Esophagus squamous epithelium (tissue), 5 donors: ENCODE measurements around the gene SFMBT1. TPM values are rescaled to one million over a fixed set of nuclear protein-coding genes. Genes with fewer than 3 reads are reported as not detected.

ENCODE experiments used
- DNase-seq: peaks from one replicate; lab custom pipeline; 2025; lab: John Stamatoyannopoulos, UW
- H3K27ac ChIP-seq, 4 donors: fragments of 200-600 bp; sonication (generic); one replicate each; pipeline ENCODE4 v1.5.1; 2016 to 2019; ENCODE audit warnings: mild to moderate bottlenecking in 1 of 4
- H3K27me3 ChIP-seq, 4 donors: fragments of 200-600 bp; sonication (generic); 1 replicate in 3 of 4; 2 replicates in 1 of 4; pipeline versions ENCODE4 v1.5.1 to v1.6.0; 2017 to 2021; ENCODE audit warnings: antibody characterized with exemption in 1 of 4
- H3K36me3 ChIP-seq, 3 donors: fragments of 200-600 bp; sonication (generic); one replicate each; pipeline ENCODE4 v1.5.1; 2016 to 2019
- H3K4me1 ChIP-seq, 3 donors: fragments of 200-600 bp; sonication (generic); one replicate each; pipeline ENCODE4 v1.5.1; 2017 to 2019
- H3K4me3 ChIP-seq, 4 donors: fragments of 200-600 bp; sonication (generic); 1 replicate in 3 of 4; 2 replicates in 1 of 4; pipeline ENCODE4 v1.5.1; 2016 to 2019; ENCODE audit warnings: mild to moderate bottlenecking in 2 of 4, moderate library complexity in 1 of 4
- H3K9me3 ChIP-seq, 3 donors: fragments of 200-600 bp; sonication (generic); one replicate each; pipeline ENCODE4 v1.5.1; 2016 to 2019
- CTCF ChIP-seq, 6 experiments: fragments of 450-650 bp in 4 of 6; fragments of 200-600 bp in 2 of 6; sonication (generic) in 2 of 6; IDR thresholded peaks; one replicate each; pipeline ENCODE4 v1.5.1; 2016 to 2019; ENCODE audit warnings: antibody characterized with exemption in 6 of 6, mild to moderate bottlenecking in 4 of 6, moderate library complexity in 4 of 6
- POLR2A ChIP-seq, 4 donors: fragments of 450-650 bp; IDR thresholded peaks; one replicate each; pipeline ENCODE4 v1.6.1; 2017; ENCODE audit warnings: antibody characterized with exemption in 4 of 4, mild to moderate bottlenecking in 4 of 4, moderate library complexity in 3 of 4
- WGBS, 2 donors: methylation state at CpG; one replicate each; pipeline ENCODE4 v1.1.5; 2018; 5-methylcytosine and 5-hydroxymethylcytosine counted together
- intact Hi-C: fragments of 100-400 bp; cut with DNase I; formaldehyde crosslinking; loops from one replicate; pipeline ENCODE4 v1.15.0; 2022
- total RNA-seq, 4 donors: library from RNA; depleted of rRNA; stranded (reverse); fragments of >200 nt; gene quantifications; one replicate each; pipeline ENCODE4 v1.1.0, GENCODE V29; 2016
- donor health status: DM: yes; HTN: yes; CAD: no.

Gene SFMBT1
- total RNA-seq, 4 donors from 2014 or later: 6.6 to 26.7 (median 9.4) TPM

- Histone ChIP-seq H3K4me1 (peaks cover 0 to 14% (median 8%) of the 10 kb centered on the region in 3 donors), H3K9me3 (no peaks in the 10 kb centered on the region), H3K4me3 (no peak overlapping the region), H3K36me3 (peaks cover 0 to 8% (median 0%) of the 10 kb centered on the region in 3 donors), H3K27me3 (no peaks in the 10 kb centered on the region), H3K27ac (no peak overlapping the region)
- 76 to 89% methylated on average over 5 to 8 of the region's 10 CpGs for WGBS, 2 donors
- no peak for DNase-seq
- TF ChIP-seq POLR2A (IDR thresholded peaks at IDR 0.05): no peak
- no peak for TF ChIP-seq CTCF (IDR thresholded peaks at IDR 0.05)
- intact Hi-C loops: loop anchor here (10.0 kb wide), 1 partner anchor 333 kb away; no protein-coding TSS in a partner anchor
These were observed 31.8 kb upstream of the SFMBT1 start for GRCh38 chr3:53077476-53078220.

- Histone ChIP-seq H3K4me3 (no peak overlapping the region), H3K36me3 (peaks cover 0 to 8% (median 0%) of the 10 kb centered on the region in 3 donors), H3K27me3 (no peaks in the 10 kb centered on the region), H3K9me3 (no peaks in the 10 kb centered on the region), H3K4me1 (peaks cover 7 to 22% (median 8%) of the 10 kb centered on the region in 3 donors), H3K27ac (no peak overlapping the region)
- no peak for DNase-seq
- intact Hi-C loops: loop anchor here (10.0 kb wide), 1 partner anchor 331 kb away; no protein-coding TSS in a partner anchor
- WGBS, 2 donors: 83 to 94% methylated on average over 2 to 3 of the region's 3 CpGs
- TF ChIP-seq POLR2A (IDR thresholded peaks at IDR 0.05) (no peak), CTCF (IDR thresholded peaks at IDR 0.05) (no peak)
These were observed 29.9 kb upstream of the SFMBT1 start for GRCh38 chr3:53075743-53076140.

GRCh38 chr3:53074761-53075742, 29.2 kb upstream of the SFMBT1 start:
- Histone ChIP-seq H3K4me1 (peaks cover 7 to 22% (median 8%) of the 10 kb centered on the region in 3 donors), H3K4me3 (no peak overlapping the region), H3K27me3 (no peaks in the 10 kb centered on the region), H3K36me3 (peaks cover 0 to 8% (median 0%) of the 10 kb centered on the region in 3 donors), H3K9me3 (no peaks in the 10 kb centered on the region), H3K27ac (no peak overlapping the region)
- TF ChIP-seq CTCF (IDR thresholded peaks at IDR 0.05) (no peak), POLR2A (IDR thresholded peaks at IDR 0.05) (no peak)
- intact Hi-C loops: loop anchor here (10.0 kb wide), 1 partner anchor 330 kb away; no protein-coding TSS in a partner anchor
- DNase-seq: no peak
- 65 to 77% methylated on average over 6 to 7 of the region's 9 CpGs for WGBS, 2 donors

- H3K9me3 ChIP-seq: no peaks in the 10 kb centered on the region
- no peak overlapping the region for H3K27ac ChIP-seq
- WGBS, 2 donors: 100% methylated on average over 1 of the region's 1 CpG; no CpG with 5 or more reads in 1 of the 2 donors
- no peak overlapping the region for H3K4me3 ChIP-seq
- H3K4me1 ChIP-seq: peaks cover 7 to 22% (median 8%) of the 10 kb centered on the region in 3 donors
- no peaks in the 10 kb centered on the region for H3K27me3 ChIP-seq
- intact Hi-C loops: loop anchor here (10.0 kb wide), 1 partner anchor 330 kb away; no protein-coding TSS in a partner anchor
- no peak for DNase-seq
- H3K36me3 ChIP-seq: peaks cover 0 to 8% (median 0%) of the 10 kb centered on the region in 3 donors
- TF ChIP-seq POLR2A (IDR thresholded peaks at IDR 0.05): no peak
- no peak for TF ChIP-seq CTCF (IDR thresholded peaks at IDR 0.05)
These were observed 28.5 kb upstream of the SFMBT1 start for GRCh38 chr3:53074366-53074696.
